ENCODE measurements around the gene HTRA3.

The HTRA3 gene

DNA sequence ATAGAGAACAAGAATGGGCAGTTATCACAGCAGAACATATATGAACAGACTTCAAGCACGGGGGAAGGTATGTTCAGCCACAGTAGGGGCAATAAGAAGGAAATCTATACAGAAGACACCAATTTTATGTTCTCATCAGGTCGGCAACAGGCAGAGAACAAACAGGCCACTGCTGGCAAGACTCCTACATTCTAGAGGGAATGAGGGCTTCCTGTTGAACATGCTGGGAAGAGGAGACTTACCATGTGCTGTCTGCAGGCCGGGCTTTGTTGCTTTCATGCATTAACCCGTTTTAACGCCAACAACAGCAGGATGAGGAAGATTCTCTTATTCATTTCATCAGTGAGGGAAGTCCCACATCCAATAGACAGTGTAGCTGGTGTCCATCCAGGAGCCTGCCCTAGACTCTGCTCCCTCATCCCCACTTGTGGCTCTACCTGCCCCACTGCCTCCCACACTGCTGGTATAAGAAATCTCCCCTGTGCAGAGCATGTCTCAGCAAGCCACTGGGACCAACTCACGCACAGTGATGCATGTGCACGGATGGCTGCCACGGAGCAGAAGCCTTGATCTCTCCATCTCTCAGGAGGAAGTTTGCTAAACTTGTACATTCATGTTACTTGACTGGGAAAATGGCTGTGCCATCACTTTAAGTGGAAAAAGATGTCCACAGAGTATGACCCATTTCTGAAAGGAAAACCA is 86.5 kb downstream of the HTRA3 start:
- DNase-seq (ENCODE audit: low read depth, low spot score): no peak
